ENCODE results near the gene FBXO34. TPM values are rescaled to one million over a fixed set of nuclear protein-coding genes. Genes with fewer than 3 reads are reported as not detected.

FBXO34 gene
- total and polyA plus RNA-seq, 2 experiments from 2014 or later = 27.5 to 45.9 TPM

DNA sequence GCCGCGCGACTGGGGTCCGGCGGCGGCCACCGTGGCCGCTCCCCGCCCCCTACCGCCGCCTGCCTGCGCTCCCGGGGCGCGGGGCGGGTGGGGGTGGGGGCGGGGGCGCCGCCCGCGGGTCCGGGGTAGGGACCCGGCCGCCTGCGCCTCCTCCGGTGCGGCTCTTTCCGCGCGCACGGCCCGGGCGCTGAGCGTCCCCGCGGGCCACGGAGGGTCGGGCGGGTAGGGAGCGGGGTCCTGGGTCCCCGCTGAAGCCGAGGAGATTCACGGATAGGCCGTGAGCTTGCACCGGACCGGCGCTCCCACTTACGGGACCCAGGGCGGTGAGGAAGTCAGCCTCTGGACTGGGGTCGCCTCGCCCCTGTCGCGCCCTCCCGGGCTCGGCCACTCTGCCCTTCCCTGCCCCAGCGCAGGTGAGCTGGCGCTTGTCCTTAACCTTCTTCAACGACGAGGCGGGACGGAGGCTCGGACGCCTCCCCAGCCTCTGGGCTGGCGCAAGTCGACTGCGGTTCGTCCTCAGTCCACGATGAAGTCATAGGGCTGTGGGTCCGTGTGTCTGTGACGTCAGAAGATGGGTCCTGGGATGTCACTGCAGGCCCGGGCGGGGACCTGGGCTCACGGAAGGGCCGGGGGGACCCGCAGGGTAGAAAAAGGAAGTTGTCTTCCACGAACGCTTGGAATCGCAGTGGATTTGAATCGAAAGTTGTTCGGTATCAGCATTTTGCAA is 514 bp downstream of the FBXO34 start:
- Histone ChIP-seq H4K20me1 (ENCODE audit: insufficient read depth, poor library complexity, severe bottlenecking) (peaks cover 44% of the 10 kb centered on the region), H3K36me3 (replicated peaks; ENCODE audit: insufficient read depth, low read depth) (no peaks in the 10 kb centered on the region), H3K27me3 (no peaks in the 10 kb centered on the region), H3K4me2 (peak overlapping the region; percentile 77), H3K4me1 (ENCODE audit: insufficient read depth) (peaks cover 26% of the 10 kb centered on the region), H3K79me2 (peaks cover 51% of the 10 kb centered on the region), H3K9me3 (ENCODE audit: low read depth) (no peaks in the 10 kb centered on the region), H2AFZ (no peak overlapping the region), H3K4me3 (peak overlapping the region; percentile 53), H3K27ac (peak overlapping the region; percentile 98), H3K9me2 (replicated peaks; ENCODE audit: insufficient read depth) (no peaks in the 10 kb centered on the region)
- 2% methylated on average over 33 of the region's 80 CpGs for WGBS (ENCODE audit: low lambda C conversion rate, missing lambda C conversion rate)
- TF ChIP-seq EZH2 (IDR thresholded peaks at IDR 0.05; ENCODE audit: borderline replicate concordance) (no peak), CTCF (IDR thresholded peaks at IDR 0.05; ENCODE audit: poor library complexity) (no peak), EZH2phosphoT487 (IDR thresholded peaks at IDR 0.05; ENCODE audit: low read depth, severe bottlenecking, unreplicated experiment) (no peak)
- DNase-seq (ENCODE audit: low spot score) = peak; percentile 91

DNA sequence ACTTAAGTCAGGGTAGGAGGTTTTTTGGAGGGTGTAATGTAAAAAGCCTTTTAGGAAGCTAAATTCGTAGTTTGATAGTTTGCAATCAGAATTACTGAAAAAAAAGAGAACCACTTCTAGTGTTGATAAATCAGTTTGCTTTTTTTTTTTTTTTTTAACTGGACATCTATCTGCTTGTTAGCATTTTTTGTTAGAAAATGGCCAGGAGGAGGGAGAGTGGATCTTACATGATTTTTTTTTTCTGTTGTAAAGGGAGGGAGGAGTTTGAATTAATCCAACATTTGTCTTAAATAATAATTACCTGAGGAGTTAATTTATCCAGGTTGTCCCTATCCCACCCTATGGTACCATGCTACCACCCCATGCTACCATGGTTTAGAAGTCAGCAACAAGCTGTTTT is 1.2 kb downstream of the FBXO34 start:
- WGBS (ENCODE audit: low lambda C conversion rate, missing lambda C conversion rate) = 20% methylated on average over 1 of the region's 1 CpG
- DNase-seq (ENCODE audit: low spot score) = no peak
- Histone ChIP-seq H2AFZ (no peak overlapping the region), H3K27me3 (no peaks in the 10 kb centered on the region), H3K79me2 (peaks cover 58% of the 10 kb centered on the region), H3K9me3 (ENCODE audit: low read depth) (no peaks in the 10 kb centered on the region), H4K20me1 (ENCODE audit: insufficient read depth, poor library complexity, severe bottlenecking) (peaks cover 50% of the 10 kb centered on the region), H3K4me3 (peak overlapping the region; percentile 53), H3K4me1 (ENCODE audit: insufficient read depth) (peaks cover 31% of the 10 kb centered on the region), H3K4me2 (peak overlapping the region; percentile 77), H3K27ac (peak overlapping the region; percentile 98), H3K9me2 (replicated peaks; ENCODE audit: insufficient read depth) (no peaks in the 10 kb centered on the region), H3K36me3 (replicated peaks; ENCODE audit: insufficient read depth, low read depth) (no peaks in the 10 kb centered on the region)
- TF ChIP-seq EZH2 (IDR thresholded peaks at IDR 0.05; ENCODE audit: borderline replicate concordance) = no peak
- TF ChIP-seq CTCF (IDR thresholded peaks at IDR 0.05; ENCODE audit: poor library complexity) = no peak
- no peak for TF ChIP-seq EZH2phosphoT487 (IDR thresholded peaks at IDR 0.05; ENCODE audit: low read depth, severe bottlenecking, unreplicated experiment)

DNA sequence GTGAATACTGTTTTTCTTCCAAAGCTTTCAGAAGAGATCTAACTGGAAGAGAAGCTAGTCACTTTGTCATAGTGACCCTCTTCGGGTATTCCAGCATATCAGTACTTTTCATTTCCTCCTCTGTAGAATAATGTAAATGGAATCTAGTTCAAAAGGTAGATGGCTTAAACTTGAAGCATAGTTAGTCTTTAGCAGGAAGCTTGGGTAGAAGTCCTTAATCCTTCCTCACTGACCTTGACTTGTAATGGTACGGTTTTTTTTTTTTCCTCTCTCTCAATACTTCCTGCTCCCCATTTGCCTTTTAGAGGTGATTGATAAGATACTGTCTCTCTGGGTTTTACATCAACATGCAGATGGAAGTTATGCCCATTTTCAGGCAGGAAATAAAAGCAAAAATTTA is 1.7 kb downstream of the FBXO34 start:
- DNase-seq (ENCODE audit: low spot score) = no peak
- TF ChIP-seq EZH2phosphoT487 (IDR thresholded peaks at IDR 0.05; ENCODE audit: low read depth, severe bottlenecking, unreplicated experiment) = no peak
- TF ChIP-seq CTCF (IDR thresholded peaks at IDR 0.05; ENCODE audit: poor library complexity) = no peak
- no peak for TF ChIP-seq EZH2 (IDR thresholded peaks at IDR 0.05; ENCODE audit: borderline replicate concordance)
- Histone ChIP-seq H3K9me2 (replicated peaks; ENCODE audit: insufficient read depth) (no peaks in the 10 kb centered on the region), H3K9me3 (ENCODE audit: low read depth) (no peaks in the 10 kb centered on the region), H3K27me3 (no peaks in the 10 kb centered on the region), H3K4me2 (peak overlapping the region; percentile 77), H3K79me2 (peaks cover 63% of the 10 kb centered on the region), H2AFZ (no peak overlapping the region), H3K4me1 (ENCODE audit: insufficient read depth) (peaks cover 31% of the 10 kb centered on the region), H3K27ac (peak overlapping the region; percentile 98), H4K20me1 (ENCODE audit: insufficient read depth, poor library complexity, severe bottlenecking) (peaks cover 56% of the 10 kb centered on the region), H3K36me3 (replicated peaks; ENCODE audit: insufficient read depth, low read depth) (no peaks in the 10 kb centered on the region), H3K4me3 (peak overlapping the region; percentile 53)
- WGBS (ENCODE audit: low lambda C conversion rate, missing lambda C conversion rate) = 35% methylated on average over 2 of the region's 2 CpGs

Measured in hepatocyte (in vitro differentiated cells).